ENCODE data around the gene LINGO3. TPM values are rescaled to one million over a fixed set of nuclear protein-coding genes. Genes with fewer than 3 reads are reported as not detected.

LINGO3 gene
- total and polyA plus RNA-seq, 2 donors (not counting 3 experiments of a cell fraction or from before 2014, with no cell fraction given): not detected

DNA sequence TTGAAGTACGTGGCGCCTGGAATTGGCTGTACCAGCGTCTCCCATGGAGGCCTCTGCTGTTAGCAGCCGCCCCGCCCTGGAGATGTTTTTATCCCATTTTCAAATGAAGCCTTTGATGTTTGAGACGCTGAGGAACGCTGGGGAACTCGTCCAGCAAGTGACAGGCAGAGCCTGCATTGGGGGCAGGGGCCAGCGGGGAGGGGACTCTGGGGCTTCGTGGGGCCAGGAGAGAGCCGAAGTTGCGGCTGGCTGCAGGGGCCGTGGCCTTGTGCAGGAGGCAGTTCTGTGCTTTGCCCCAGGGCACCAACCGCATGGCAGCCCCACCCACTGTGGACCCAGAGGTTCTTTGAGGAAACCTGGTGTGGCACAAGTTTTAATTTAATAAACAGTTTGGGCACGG is 34.0 kb upstream of the LINGO3 start:
- intact Hi-C loops (cut with micrococcal nuclease) (no loop called here), dilution Hi-C loops (cut with MboI; ENCODE audit: extremely low pct_ligation_motif_present, low sequenced_read_pairs) (no loop called here)
- ChIA-PET CTCF (no interaction called here), POLR2A (no interaction called here)
- Histone ChIP-seq H3K27ac (ENCODE audit: insufficient read depth, low read depth, low read length) (no peak overlapping the region), H3K4me2 (ENCODE audit: insufficient read depth, low read length) (no peak overlapping the region), H4K20me1 (replicated peaks; ENCODE audit: control insufficient read depth, extremely low read depth, insufficient read depth, low read length) (no peaks in the 10 kb centered on the region), H3K79me2 (ENCODE audit: control insufficient read depth, insufficient read depth, low read length) (no peaks in the 10 kb centered on the region), H3K4me3 (replicated peaks in 1 of 3; ENCODE audit: insufficient read depth in 1 of 3, low read depth in 1 of 3, low read length in 3 of 3) (no peak overlapping the region), H3K27me3 (ENCODE audit: control insufficient read depth in 2 of 2, insufficient read depth in 2 of 2, low read length in 2 of 2) (no peaks in the 10 kb centered on the region), H3K4me1 (ENCODE audit: control insufficient read depth, extremely low read depth, insufficient read depth, low read length) (no peaks in the 10 kb centered on the region), H3K36me3 (ENCODE audit: control insufficient read depth in 2 of 2, extremely low read depth in 1 of 2, insufficient read depth in 2 of 2, low read length in 2 of 2) (peaks cover 0 to 3% of the 10 kb centered on the region in 2 experiments), H3K9me3 (replicated peaks; ENCODE audit: control insufficient read depth, insufficient read depth, low read length) (no peaks in the 10 kb centered on the region), H3K9ac (replicated peaks; ENCODE audit: extremely low read depth, insufficient read depth, low read length) (no peak overlapping the region), H3K9me1 (replicated peaks; ENCODE audit: control insufficient read depth, extremely low read depth, insufficient read depth, low read length) (no peaks in the 10 kb centered on the region), H2AFZ (ENCODE audit: low read depth, low read length) (no peak overlapping the region)
- TF ChIP-seq FOS (IDR thresholded peaks at IDR 0.05; ENCODE audit: borderline replicate concordance, insufficient read depth, low read length) (no peak), CTCF (IDR thresholded peaks at IDR 0.05; ENCODE audit: extremely low read depth in 1 of 2, insufficient read depth in 1 of 2, low read depth in 1 of 2, low read length in 2 of 2) (no peak), POLR2A (IDR thresholded peaks at IDR 0.05; ENCODE audit: low read depth, low read length) (no peak)
- BruUV-seq (replicated peaks): no TSS peak
- DNase-seq (ENCODE audit: low read depth, low spot score): no peak
- FAIRE-seq: no peak

DNA sequence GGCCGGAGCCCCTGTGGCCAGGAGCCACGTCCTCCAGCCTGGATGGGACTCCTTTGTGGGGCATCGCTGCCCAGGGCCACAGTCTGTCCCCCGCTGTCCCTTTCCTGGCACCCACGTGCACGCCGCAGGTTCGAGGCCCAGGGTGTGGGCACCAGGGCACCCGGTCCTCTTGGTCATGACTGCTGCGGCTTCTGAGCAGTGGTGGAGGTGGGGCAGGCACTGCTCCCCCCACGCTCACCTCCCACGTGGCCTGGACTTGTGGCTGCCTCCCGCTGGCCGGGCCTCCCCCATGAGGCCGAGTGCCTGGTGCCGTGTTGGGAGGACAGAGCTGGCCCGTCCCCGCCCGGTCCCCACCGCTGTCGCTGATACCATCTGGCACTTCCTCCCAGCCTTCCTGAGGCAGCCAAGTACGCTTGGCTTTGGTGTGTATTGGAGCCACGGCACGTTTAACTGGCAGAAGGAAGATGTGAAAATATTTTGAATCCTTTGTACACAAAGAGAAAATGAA is 33.3 kb upstream of the LINGO3 start:
- Histone ChIP-seq H3K9me3 (replicated peaks; ENCODE audit: control insufficient read depth, insufficient read depth, low read length) (no peaks in the 10 kb centered on the region), H3K79me2 (ENCODE audit: control insufficient read depth, insufficient read depth, low read length) (no peaks in the 10 kb centered on the region), H3K27me3 (ENCODE audit: control insufficient read depth in 2 of 2, insufficient read depth in 2 of 2, low read length in 2 of 2) (no peaks in the 10 kb centered on the region), H3K4me2 (ENCODE audit: insufficient read depth, low read length) (no peak overlapping the region), H3K4me3 (replicated peaks in 1 of 3; ENCODE audit: insufficient read depth in 1 of 3, low read depth in 1 of 3, low read length in 3 of 3) (no peak overlapping the region), H3K4me1 (ENCODE audit: control insufficient read depth, extremely low read depth, insufficient read depth, low read length) (no peaks in the 10 kb centered on the region), H2AFZ (ENCODE audit: low read depth, low read length) (no peak overlapping the region), H3K9me1 (replicated peaks; ENCODE audit: control insufficient read depth, extremely low read depth, insufficient read depth, low read length) (no peaks in the 10 kb centered on the region), H3K27ac (ENCODE audit: insufficient read depth, low read depth, low read length) (no peak overlapping the region), H4K20me1 (replicated peaks; ENCODE audit: control insufficient read depth, extremely low read depth, insufficient read depth, low read length) (no peaks in the 10 kb centered on the region), H3K36me3 (ENCODE audit: control insufficient read depth in 2 of 2, extremely low read depth in 1 of 2, insufficient read depth in 2 of 2, low read length in 2 of 2) (peaks cover 0 to 3% of the 10 kb centered on the region in 2 experiments), H3K9ac (replicated peaks; ENCODE audit: extremely low read depth, insufficient read depth, low read length) (no peak overlapping the region)
- no peak for FAIRE-seq
- intact Hi-C loops (cut with micrococcal nuclease): no loop called here
- no peak for DNase-seq (ENCODE audit: low read depth, low spot score)
- CTCF ChIA-PET: no interaction called here
- TF ChIP-seq FOS (IDR thresholded peaks at IDR 0.05; ENCODE audit: borderline replicate concordance, insufficient read depth, low read length): no peak
- TF ChIP-seq POLR2AphosphoS5 (IDR thresholded peaks at IDR 0.05; ENCODE audit: insufficient read depth, low read depth, low read length): no peak
- no peak for TF ChIP-seq MAX (IDR thresholded peaks at IDR 0.05; ENCODE audit: insufficient read depth, insufficient read length)
- TF ChIP-seq MYC (IDR thresholded peaks at IDR 0.05; ENCODE audit: low read depth, low read length): no peak
- TF ChIP-seq EZH2 (IDR thresholded peaks at IDR 0.05; ENCODE audit: borderline replicate concordance, low read depth, low read length, severe bottlenecking): no peak
- TF ChIP-seq CTCF (IDR thresholded peaks at IDR 0.05; ENCODE audit: extremely low read depth in 1 of 2, insufficient read depth in 1 of 2, low read depth in 1 of 2, low read length in 2 of 2): no peak
- TF ChIP-seq GATA2 (IDR thresholded peaks at IDR 0.05; ENCODE audit: insufficient read depth, insufficient read length, low read depth, low read length): no peak
- no peak for TF ChIP-seq POLR2A (IDR thresholded peaks at IDR 0.05; ENCODE audit: low read depth, low read length)
- no peak for TF ChIP-seq JUN (IDR thresholded peaks at IDR 0.05; ENCODE audit: borderline replicate concordance, insufficient read depth, insufficient read length, low read depth)
- POLR2A ChIA-PET: no interaction called here
- no TSS peak for BruUV-seq (replicated peaks)
- dilution Hi-C loops (cut with MboI; ENCODE audit: extremely low pct_ligation_motif_present, low sequenced_read_pairs): no loop called here

Data from endothelial cell of umbilical vein (primary cell).